Endothelial cell of umbilical vein (primary cell): Measurements from ENCODE around the gene VCY.
"Not testable (repeated sequence)": the region's sequence is repeated elsewhere in the genome, so short reads cannot be mapped to it uniquely, and the experiment has no call there.

ENCODE experiments used
- CTCF ChIP-seq, 2 donors: IDR thresholded peaks; 1 replicate in 1 of 2; 2 replicates in 1 of 2; pipeline ENCODE4 v1.5.1; 2011; ENCODE audit warnings: low read length in 2 of 2, mild to moderate bottlenecking in 2 of 2, moderate library complexity in 2 of 2, control low read depth in 1 of 2, inconsistent platforms in 1 of 2, low read depth in 1 of 2; ENCODE audit not compliant: insufficient read depth in 1 of 2; ENCODE audit errors: extremely low read depth in 1 of 2
- EZH2 ChIP-seq: IDR thresholded peaks from 2 replicates; pipeline ENCODE4 v1.6.1; 2012; ENCODE audit warnings: borderline replicate concordance, low read depth, mild to moderate bottlenecking, moderate library complexity, low read length, inconsistent platforms; ENCODE audit not compliant: severe bottlenecking
- MYC ChIP-seq: IDR thresholded peaks from one replicate; pipeline ENCODE4 v1.6.1; 2011; ENCODE audit warnings: mild to moderate bottlenecking, low read depth, low read length
- POLR2A ChIP-seq: IDR thresholded peaks from 2 replicates; pipeline ENCODE4 v1.6.1; 2012; ENCODE audit warnings: low read depth, mild to moderate bottlenecking, control low read depth, low read length
- POLR2AphosphoS5 ChIP-seq: IDR thresholded peaks from 2 replicates; pipeline ENCODE4 v1.6.1; 2012; ENCODE audit warnings: low read depth, mild to moderate bottlenecking, control low read depth, low read length, moderate library complexity; ENCODE audit not compliant: insufficient read depth

- not testable (repeated sequence) for TF ChIP-seq EZH2; POLR2AphosphoS5; MYC; POLR2A; CTCF (IDR thresholded peaks at IDR 0.05; ENCODE audit: extremely low read depth in 1 of 2, insufficient read depth in 1 of 2, low read depth in 1 of 2, low read length in 2 of 2)
These were observed 43.9 kb downstream of the VCY start for GRCh38 chrY:13942406-13942805.
